Ovary (tissue), 9 donors: ENCODE measurements around the gene ZSCAN9. TPM values are rescaled to one million over a fixed set of nuclear protein-coding genes. Genes with fewer than 3 reads are reported as not detected.

Experiments
- DNase-seq, 5 donors: peaks; one replicate each; pipeline ENCODE4 v3.0.0-alpha.2; 2019 to 2020
- H3K27ac ChIP-seq, 2 donors: fragments of 200-600 bp; one replicate each; pipeline versions ENCODE4 v1.5.1 to v1.8.0; 2019 to 2022
- H3K27me3 ChIP-seq: fragments of 200-600 bp; one replicate; pipeline ENCODE4 v1.8.0; 2022
- H3K36me3 ChIP-seq: fragments of 200-600 bp; sonication (generic); one replicate; pipeline ENCODE4 v1.5.1; 2019
- H3K4me1 ChIP-seq: one replicate; pipeline ENCODE4 v1.8.1; 2013; ENCODE audit warnings: mild to moderate bottlenecking, moderate library complexity; ENCODE audit not compliant: insufficient read depth
- H3K4me3 ChIP-seq: fragments of 200-600 bp; sonication (generic); one replicate; pipeline ENCODE4 v1.5.1; 2017
- H3K9me3 ChIP-seq, 2 donors: fragments of 200-600 bp in 1 of 2; sonication (generic) in 1 of 2; one replicate each; pipeline versions ENCODE4 v1.5.1 to v1.8.1; 2013 to 2019; ENCODE audit warnings: mild to moderate bottlenecking in 1 of 2, moderate library complexity in 1 of 2
- EP300 ChIP-seq: sonication (generic); formaldehyde crosslinking; IDR thresholded peaks from one replicate; pipeline ENCODE4 v1.6.1; 2017; ENCODE audit warnings: antibody characterized with exemption
- POLR2A ChIP-seq: fragments of 450-650 bp; IDR thresholded peaks from one replicate; pipeline ENCODE4 v1.6.1; 2017; ENCODE audit warnings: antibody characterized with exemption, mild to moderate bottlenecking, moderate library complexity
- WGBS, 3 donors: extraction: QIAGEN DNeasy Blood & Tissue Kit in 1 of 3; methylation state at CpG; one replicate each; pipeline versions ENCODE4 v1.1.5 to v1.1.7; 2013 to 2017; 5-methylcytosine and 5-hydroxymethylcytosine counted together
- intact Hi-C, 4 donors: fragments of 100-400 bp; cut with DNase I; formaldehyde crosslinking; loops; one replicate each; pipeline versions ENCODE4 v1.11.0 to v1.15.1; 2022 to 2023
- polyA plus RNA-seq, 2 donors: library from polyadenylated mRNA; stranded (reverse); fragments of 200-250 nt in 1 of 2; fragments of 350-450 nt in 1 of 2; fragmentation: Illumina TruSeq in 1 of 2; extraction: RNeasy Lipid Tissue Mini Kit (QIAGEN cat#74804) in 1 of 2; gene quantifications; one replicate each; pipeline ENCODE4 v1.2.3, GENCODE V29; 2013 to 2014
- total RNA-seq, 7 donors: library from RNA; depleted of rRNA in 2 of 7; stranded (reverse); fragments of >200 nt in 2 of 7; fragmentation: NEBNext Ultra II Directional in 3 of 7; extraction: Animal tissue kit (Norgen Biotek cat#: 25700) in 3 of 7; gene quantifications; one replicate each; pipeline versions ENCODE4 v1.1.0 to v1.2.4, GENCODE V29; 2016 to 2023
- TF ChIP-seq, protein P1 (sequence below), 3 donors: fragments of 450-650 bp in 2 of 3; fragments of 200-600 bp in 1 of 3; IDR thresholded peaks; one replicate each; pipeline versions ENCODE4 v1.5.1 to v1.8.0; 2016 to 2022; ENCODE audit warnings: antibody characterized with exemption in 3 of 3, mild to moderate bottlenecking in 1 of 3
- donor health status: DM: no; HTN: no; CAD: no; lungs with moderate emphysema.
- donor health status: DM: no; HTN: no; CAD: no.
- donor health status: Bipolar disorder and iron deficiency.
- donor health status: DM: yes; HTN: yes; CAD: no.
- donor health status: DM: no; HTN: no; CAD: no.
- donor health status: DM: yes; HTN: yes; CAD: no.

ZSCAN9 gene
- total and polyA plus RNA-seq, 9 donors, result 10.0 to 17.5 (median 13.7) TPM

DNA sequence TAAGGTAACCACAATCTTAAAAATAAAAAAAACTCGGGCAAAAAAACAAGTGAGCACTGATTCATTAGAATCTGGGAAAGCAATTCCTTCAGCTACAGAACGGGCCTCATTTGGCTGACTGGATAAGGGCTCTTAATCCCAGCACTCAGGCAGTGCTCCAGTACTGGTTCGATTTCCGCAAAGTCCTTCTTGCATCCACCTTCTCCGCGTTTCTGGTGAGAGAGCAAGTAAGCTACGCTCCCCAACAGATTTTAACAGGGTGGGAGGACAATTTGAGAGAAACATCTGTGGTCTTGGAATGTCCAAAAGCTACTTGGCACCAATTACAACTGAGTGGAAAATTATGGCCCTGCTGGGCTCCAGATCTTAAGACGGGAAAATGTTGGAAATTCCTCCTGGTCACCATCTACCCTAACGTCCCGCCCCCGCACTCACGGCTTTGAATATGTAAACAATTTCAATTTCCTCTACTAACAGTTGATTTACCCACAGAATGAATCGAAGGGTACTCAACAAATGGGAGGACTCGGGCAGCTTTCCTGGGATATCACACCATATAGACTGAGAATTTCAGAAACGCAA, 18.1 kb upstream of the ZSCAN9 start:
- Histone ChIP-seq H3K4me3 (peak overlapping the region; percentile 13), H3K27me3 (peaks cover 5% of the 10 kb centered on the region), H3K9me3 (no peaks in the 10 kb centered on the region), H3K4me1 (no peaks in the 10 kb centered on the region), H3K27ac (no peak overlapping the region), H3K36me3 (no peaks in the 10 kb centered on the region)
- DNase-seq, result no peak
- intact Hi-C loops, result no loop called here
- 5 to 6% (median 6%) methylated on average over 15 of the region's 15 CpGs for WGBS, 3 donors
- no peak for TF ChIP-seq EP300
- no peak for TF ChIP-seq POLR2A
- TF ChIP-seq, protein P1, sequence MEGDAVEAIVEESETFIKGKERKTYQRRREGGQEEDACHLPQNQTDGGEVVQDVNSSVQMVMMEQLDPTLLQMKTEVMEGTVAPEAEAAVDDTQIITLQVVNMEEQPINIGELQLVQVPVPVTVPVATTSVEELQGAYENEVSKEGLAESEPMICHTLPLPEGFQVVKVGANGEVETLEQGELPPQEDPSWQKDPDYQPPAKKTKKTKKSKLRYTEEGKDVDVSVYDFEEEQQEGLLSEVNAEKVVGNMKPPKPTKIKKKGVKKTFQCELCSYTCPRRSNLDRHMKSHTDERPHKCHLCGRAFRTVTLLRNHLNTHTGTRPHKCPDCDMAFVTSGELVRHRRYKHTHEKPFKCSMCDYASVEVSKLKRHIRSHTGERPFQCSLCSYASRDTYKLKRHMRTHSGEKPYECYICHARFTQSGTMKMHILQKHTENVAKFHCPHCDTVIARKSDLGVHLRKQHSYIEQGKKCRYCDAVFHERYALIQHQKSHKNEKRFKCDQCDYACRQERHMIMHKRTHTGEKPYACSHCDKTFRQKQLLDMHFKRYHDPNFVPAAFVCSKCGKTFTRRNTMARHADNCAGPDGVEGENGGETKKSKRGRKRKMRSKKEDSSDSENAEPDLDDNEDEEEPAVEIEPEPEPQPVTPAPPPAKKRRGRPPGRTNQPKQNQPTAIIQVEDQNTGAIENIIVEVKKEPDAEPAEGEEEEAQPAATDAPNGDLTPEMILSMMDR (IDR thresholded peaks at IDR 0.05), result no peak

DNA sequence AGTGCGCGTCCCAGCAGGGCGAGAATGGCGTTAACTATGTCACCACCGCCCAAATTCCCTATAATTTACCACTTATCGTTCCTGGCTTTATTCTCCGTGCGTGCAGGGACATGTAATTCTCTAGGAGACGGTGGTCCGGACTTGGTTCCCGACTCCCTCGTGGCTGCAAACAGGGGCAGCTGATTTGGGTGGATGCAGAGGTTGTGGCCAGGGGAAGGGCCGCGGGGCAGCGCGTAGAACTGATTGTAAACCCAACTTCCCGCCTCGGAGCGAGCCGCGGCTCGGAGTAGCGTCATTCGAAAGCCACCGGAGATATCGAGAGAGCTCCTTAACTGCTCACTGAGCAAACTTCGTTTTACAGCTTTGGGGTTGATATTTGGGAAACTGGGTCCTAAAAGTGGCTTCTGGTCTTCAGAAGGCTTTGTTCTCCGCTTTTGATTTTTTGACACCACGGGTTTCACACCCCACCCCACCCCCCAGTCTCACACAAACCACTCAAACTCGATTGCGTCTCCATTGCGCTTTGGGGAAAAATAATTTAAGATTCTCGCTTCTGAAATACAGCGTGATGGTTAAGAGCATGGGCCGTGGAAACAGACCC, 17.5 kb upstream of the ZSCAN9 start:
- H3K9me3 ChIP-seq, result no peaks in the 10 kb centered on the region
- no peak overlapping the region for H3K27ac ChIP-seq
- intact Hi-C loops, result no loop called here
- TF ChIP-seq, protein P1 (IDR thresholded peaks at IDR 0.05), result no peak
- TF ChIP-seq EP300, result no peak
- no peak for TF ChIP-seq POLR2A
- peak overlapping the region; percentile 13 for H3K4me3 ChIP-seq
- no peaks in the 10 kb centered on the region for H3K4me1 ChIP-seq
- WGBS, 3 donors, result 2 to 3% (median 3%) methylated on average over 35 of the region's 35 CpGs
- no peak for DNase-seq
- peaks cover 5% of the 10 kb centered on the region for H3K27me3 ChIP-seq
- no peaks in the 10 kb centered on the region for H3K36me3 ChIP-seq

DNA sequence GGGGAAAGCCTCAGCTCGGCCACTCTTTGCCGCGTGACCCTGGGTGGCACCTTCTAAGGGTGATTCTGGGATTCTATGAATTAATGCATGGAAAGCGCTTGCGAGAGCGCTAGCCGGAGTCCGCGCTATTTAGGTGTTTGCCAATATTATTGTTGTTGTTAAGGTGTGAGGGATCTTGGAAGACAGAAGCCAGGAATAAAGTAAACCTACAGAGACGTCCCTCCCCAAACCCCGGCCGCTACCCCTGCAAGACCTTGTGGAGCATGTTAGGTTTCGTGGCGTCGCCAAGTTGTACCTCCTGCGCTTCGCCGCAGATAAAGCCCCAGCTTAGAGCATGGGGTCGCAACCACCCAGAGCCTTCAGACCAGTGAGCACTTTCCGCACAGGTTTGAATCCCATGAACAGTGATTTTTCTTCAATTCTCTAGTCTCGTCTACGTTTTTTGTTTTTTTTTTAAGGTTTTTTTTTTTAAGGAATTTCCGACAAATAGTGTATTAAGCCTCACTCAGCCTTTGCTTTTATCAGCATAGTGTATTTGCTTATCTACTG, 16.9 kb upstream of the ZSCAN9 start:
- intact Hi-C loops, result no loop called here
- H3K4me3 ChIP-seq, result peak overlapping the region; percentile 13
- H3K9me3 ChIP-seq, result no peaks in the 10 kb centered on the region
- no peaks in the 10 kb centered on the region for H3K36me3 ChIP-seq
- TF ChIP-seq, protein P1 (IDR thresholded peaks at IDR 0.05), result no peak
- TF ChIP-seq POLR2A (no peak), EP300 (no peak)
- no peak overlapping the region for H3K27ac ChIP-seq
- DNase-seq, result no peak
- WGBS, 3 donors, result 7 to 8% (median 7%) methylated on average over 23 of the region's 23 CpGs
- H3K27me3 ChIP-seq, result peaks cover 5% of the 10 kb centered on the region
- H3K4me1 ChIP-seq, result no peaks in the 10 kb centered on the region

DNA sequence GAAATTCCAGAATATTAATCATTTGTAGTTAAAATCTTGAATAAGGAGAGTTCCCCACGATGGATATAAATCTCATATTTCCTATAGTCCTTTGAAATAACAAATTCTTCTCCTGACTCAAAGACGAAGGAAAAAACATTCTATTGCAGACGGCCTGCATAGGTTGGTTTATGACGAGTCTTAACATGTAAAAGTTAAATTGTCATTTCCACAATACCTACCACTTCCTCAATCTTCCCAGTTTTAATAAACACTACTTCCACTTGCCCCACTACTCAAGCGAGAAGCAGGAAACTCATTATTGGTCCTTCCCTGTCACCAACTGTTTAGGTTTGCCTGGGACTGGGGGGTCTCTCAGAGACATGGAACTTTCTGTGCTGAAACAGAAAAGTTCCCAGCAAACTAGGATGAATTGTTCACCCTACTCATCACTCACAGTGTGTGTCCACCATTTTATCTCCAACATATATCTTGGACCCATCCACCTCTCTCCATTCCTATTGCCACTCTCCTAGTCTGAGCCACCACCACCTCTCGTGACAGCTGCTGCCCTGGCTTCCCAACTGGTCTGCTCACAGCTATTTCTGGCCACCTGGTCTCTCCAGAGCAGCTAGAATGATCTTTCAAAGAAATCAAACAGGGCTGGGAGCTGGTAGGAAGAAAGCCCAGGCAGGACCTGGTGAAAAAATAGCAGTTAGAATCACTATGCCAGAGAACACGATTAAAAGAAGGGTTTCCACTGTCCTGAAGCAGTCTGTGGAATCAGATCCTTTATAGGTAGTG, 15.1 kb upstream of the ZSCAN9 start:
- Histone ChIP-seq H3K27ac (no peak overlapping the region), H3K27me3 (peaks cover 5% of the 10 kb centered on the region), H3K4me1 (no peaks in the 10 kb centered on the region), H3K4me3 (no peak overlapping the region), H3K36me3 (no peaks in the 10 kb centered on the region), H3K9me3 (no peaks in the 10 kb centered on the region)
- intact Hi-C loops, result no loop called here
- 52 to 60% (median 56%) methylated on average over 7 of the region's 7 CpGs for WGBS, 3 donors
- no peak for DNase-seq
- TF ChIP-seq EP300 (no peak), POLR2A (no peak)
- TF ChIP-seq, protein P1 (IDR thresholded peaks at IDR 0.05), result no peak
